Gastrocnemius medialis (tissue), 4 donors: ENCODE data around the gene KBTBD7.

Source experiments
- CTCF ChIP-seq, 5 experiments: fragments of 450-650 bp in 3 of 5; fragments of 200-600 bp in 2 of 5; sonication (generic) in 2 of 5; IDR thresholded peaks in 4 of 5; conservative IDR thresholded peaks in 1 of 5; 1 replicate in 4 of 5; 2 replicates in 1 of 5; pipeline ENCODE4 v1.5.1; 2016 to 2019; ENCODE audit warnings: antibody characterized with exemption in 5 of 5, mild to moderate bottlenecking in 3 of 5, moderate library complexity in 3 of 5
- POLR2A ChIP-seq, 2 donors: fragments of 450-650 bp; IDR thresholded peaks; one replicate each; pipeline ENCODE4 v1.6.1; 2017; ENCODE audit warnings: antibody characterized with exemption in 2 of 2, mild to moderate bottlenecking in 2 of 2, moderate library complexity in 2 of 2

- TF ChIP-seq CTCF (IDR thresholded peaks at IDR 0.05 in 4 of 5, conservative IDR thresholded peaks at IDR 0.05 in 1 of 5) (no peak), POLR2A (IDR thresholded peaks at IDR 0.05) (no peak)
These were observed 19.6 kb upstream of the KBTBD7 start for GRCh38 chr13:41213919-41214318.
